Stimulated activated naive CD8-positive, alpha-beta T cell treated with anti-CD3 and anti-CD28 coated beads, Interleukin-15, Interleukin-2, amounts not matched to agents 100 U/mL and 50 U/mL, for 24 hours (primary cell): Measurements from ENCODE around the gene DCP1A.
"Not testable (repeated sequence)": the region's sequence is repeated elsewhere in the genome, so short reads cannot be mapped to it uniquely, and the experiment has no call there.

ENCODE experiments used
- ATAC-seq: fragments of 150-1000 bp; cut with Tn5 transposase; one replicate; pipeline ENCODE4 v1.10.0; 2021
- DNase-seq: peaks from one replicate; pipeline ENCODE4 v3.0.0; 2021

Gene DCP1A

GRCh38 chr3:53264718-53265117 is 82.6 kb downstream of the DCP1A start:
- ATAC-seq (no peak), DNase-seq (no peak)

DNA sequence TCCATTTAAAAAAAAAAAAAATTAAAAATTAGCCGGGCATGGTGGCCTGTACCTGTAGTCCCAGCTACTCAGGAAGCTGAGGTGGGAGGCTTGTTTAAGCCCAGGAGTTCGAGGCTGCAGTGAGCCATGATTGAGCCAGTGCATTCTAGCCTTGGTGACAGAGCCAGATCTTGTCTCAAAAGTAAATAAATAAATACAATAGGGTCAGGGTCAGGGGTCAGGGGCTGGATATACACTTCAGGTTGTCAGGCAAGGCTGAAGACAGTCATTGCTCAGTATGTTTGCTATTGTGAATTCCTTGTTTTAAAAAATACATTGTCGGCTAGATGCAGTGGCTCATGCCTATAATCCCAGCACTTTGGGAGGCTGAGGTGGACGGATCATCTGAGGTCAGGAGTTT is 83.4 kb downstream of the DCP1A start:
- DNase-seq = no peak
- ATAC-seq = no peak

GRCh38 chr3:53261712-53262111 is 85.6 kb downstream of the DCP1A start:
- ATAC-seq (no peak), DNase-seq (no peak)

DNA sequence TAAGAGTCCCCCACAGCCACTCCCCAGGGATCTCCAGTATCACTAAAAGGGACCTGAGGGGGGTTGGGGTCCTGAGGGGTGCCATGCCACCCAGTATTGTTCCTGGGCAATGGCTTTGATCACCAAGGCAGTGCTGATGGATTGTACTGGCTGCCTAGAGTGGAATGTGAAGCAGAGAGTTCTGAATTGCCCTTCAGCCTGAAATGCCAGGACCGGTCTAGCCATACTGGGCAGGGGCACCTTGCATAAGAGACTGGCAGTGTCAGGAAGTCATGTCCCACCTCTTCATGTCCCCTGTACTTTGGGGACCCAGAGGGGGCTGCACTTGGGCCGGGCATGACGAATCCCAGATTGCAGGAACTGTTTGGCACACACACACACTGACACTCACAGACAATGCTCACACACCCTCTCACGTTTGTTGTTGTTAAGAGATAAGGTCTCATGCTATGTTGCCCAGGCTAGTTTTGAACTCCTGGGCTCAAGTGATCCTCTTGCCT is 87.0 kb downstream of the DCP1A start:
- ATAC-seq (no peak), DNase-seq (no peak)

DNA sequence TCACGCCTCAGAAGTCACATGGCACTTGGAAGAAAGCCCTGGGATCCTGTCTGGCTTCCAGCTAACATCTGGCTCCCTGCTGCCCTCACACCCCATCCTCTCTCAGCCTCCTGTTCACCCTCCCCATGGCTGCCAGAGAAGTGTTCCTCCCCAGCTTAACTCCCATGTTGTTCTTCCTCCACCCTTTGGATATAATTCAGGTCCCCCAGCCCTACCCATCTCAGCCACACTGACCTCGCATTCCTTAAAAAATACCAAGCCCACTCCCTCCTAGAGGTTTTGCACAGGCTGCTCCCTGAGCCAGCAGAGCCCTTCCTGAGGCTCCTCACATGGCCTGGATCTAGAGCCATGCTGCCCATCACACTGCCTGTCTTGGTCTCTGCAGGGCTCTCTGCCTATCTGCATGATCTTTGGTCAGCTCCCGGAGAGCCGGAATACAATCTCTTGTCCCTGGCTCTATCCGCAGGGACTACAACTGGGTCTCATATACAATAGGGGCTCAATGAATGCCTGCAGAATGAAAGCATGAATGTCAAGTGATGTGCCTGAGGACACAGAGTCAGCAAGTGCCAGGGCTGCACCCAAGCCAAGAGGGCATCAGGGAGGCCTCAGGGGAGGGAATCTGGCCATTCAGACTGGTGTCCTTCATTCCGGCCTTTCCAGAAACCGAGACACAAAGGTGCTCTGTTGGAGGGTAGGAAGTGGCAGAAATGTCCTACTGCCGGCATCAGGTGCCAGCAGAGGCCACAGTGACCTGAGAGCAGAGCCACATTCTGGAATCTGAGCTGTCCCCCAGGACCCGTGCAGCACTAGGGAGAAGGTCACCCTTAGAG is 87.7 kb downstream of the DCP1A start:
- ATAC-seq (no peak), DNase-seq (no peak)

GRCh38 chr3:53258600-53259426 is 88.5 kb downstream of the DCP1A start:
- DNase-seq (no peak), ATAC-seq (no peak)

DNA sequence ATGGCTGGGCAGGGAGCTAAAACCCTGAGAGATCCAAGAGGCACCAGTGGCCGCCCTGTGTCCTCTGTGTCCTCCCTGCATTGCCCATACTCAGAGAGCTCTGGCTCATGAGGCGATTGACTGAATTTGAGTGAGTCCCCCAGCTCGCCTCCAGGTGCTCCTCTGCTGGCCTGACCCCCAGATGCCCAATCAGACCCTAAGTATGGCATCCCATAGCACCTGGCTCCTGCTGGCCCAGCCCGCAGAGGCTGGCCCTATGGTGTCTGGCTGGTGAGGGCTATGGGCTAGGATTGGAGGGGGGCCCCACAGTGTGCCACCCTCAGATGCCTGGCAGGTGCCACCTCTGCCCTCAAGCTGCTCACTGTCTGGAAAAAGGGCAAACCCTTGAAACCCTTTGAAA is 89.9 kb downstream of the DCP1A start:
- no peak for DNase-seq
- no peak for ATAC-seq

DNA sequence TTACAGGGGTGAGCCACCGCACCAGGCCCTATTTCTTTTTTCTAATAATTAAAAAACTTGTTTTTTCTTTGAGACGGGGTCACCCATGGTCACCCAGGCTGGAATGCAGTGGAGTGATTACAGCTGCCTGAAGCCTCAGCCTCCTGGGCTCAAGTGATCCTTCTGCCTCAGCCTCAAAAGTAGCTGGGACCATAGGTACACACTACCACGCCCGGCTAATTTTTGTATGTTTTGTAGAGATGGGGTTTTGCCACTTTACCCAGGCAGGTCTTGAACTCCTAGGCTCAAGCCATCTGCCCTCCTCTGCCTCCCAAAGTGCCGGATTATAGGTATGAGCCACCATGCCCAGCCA is 90.7 kb downstream of the DCP1A start:
- ATAC-seq (no peak), DNase-seq (no peak)

- ATAC-seq (peak; percentile 85), DNase-seq (peak; percentile 89)
Observed at GRCh38 chr3:53255775-53256703, 91.3 kb downstream of the DCP1A start, which contains the start of gene TKT. TKT (minus strand) TSS chr3:53256022; CDS start chr3:53255942, 80 bp downstream.

GRCh38 chr3:53255423-53255774 is 91.9 kb downstream of the DCP1A start:
- ATAC-seq = peak; percentile 50
- DNase-seq = peak; percentile 49

DNA sequence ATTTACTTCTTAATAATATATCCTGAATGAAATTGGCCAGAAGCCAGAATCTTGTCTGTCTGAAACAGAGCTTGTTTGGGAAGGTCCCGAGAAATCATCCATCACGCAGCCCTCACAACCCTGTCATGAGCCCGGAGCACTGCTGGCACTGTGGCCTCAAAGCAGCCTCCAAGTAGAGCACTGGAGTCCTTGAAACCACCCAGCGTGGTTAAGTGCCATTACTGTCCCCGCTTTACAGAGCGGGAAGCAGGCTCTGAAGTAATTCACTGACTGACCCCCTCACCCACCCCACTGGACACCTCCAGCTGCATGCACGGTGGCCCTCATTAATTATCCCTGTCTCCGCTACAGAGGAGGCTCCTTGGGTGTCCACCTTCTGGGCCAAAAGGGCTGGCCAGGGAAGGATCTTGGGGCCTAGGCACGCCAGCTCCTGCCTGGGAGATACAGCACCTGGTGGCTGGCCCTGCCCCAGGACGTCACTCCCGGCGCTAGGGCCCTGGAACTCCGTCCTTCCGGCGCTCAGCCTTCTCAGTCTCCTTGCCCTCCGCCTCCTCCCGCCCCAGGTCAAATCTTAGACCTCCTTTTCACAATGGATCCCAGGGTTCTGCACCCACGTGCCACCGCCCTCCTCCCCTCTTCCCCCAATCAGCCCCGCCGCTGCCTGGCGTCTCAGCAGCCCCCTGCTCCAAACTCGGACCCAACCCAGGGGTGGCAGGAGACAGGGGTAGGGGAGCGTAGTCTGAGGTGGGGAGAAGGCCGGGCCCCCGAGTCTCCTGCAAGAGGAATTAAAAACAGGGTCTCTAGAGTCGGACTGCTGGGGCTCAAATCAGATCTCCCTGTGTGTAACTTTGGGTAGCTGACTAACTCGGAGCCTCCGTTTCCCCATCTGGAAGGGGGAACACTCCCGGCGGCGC is 92.6 kb downstream of the DCP1A start:
- DNase-seq = peak; percentile 67

GRCh38 chr3:53253707-53254508 is 93.4 kb downstream of the DCP1A start:
- ATAC-seq (no peak), DNase-seq (peak; percentile 17)

More for the DNA sequence above, 92.6 kb downstream of the DCP1A start:
- ATAC-seq = peak; percentile 45

DNA sequence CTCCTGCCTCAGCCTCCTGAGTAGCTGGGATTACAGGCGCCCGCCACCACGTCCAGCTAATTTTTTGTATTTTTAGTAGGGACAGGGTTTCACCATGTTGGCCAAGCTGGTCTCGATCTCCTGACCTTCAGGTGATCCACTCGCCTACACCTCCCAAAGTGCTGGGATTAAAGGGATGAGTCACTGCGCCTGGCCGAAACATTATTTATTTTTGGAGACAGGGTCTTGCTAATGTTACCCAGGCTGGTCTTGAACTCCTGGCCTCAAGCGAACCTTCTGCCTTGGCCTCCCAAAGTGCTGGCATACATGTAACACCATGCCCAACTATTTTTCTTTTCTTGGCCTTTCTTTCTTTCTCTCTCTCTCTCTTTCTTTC is 94.4 kb downstream of the DCP1A start:
- ATAC-seq, DNase-seq: not testable (repeated sequence)

- no peak for DNase-seq
- no peak for ATAC-seq
Observed at GRCh38 chr3:53252096-53252946, 95.0 kb downstream of the DCP1A start.

- ATAC-seq (no peak), DNase-seq (no peak)
Observed at GRCh38 chr3:53250881-53251605, 96.3 kb downstream of the DCP1A start.

- no peak for DNase-seq
- no peak for ATAC-seq
Observed at GRCh38 chr3:53250453-53250852, 96.9 kb downstream of the DCP1A start.

- DNase-seq (no peak), ATAC-seq (no peak)
Observed at GRCh38 chr3:53248161-53248560, 99.2 kb downstream of the DCP1A start.

GRCh38 chr3:53247619-53248018 is 99.7 kb downstream of the DCP1A start:
- ATAC-seq (no peak), DNase-seq (no peak)

GRCh38 chr3:53244271-53244670 is 103.1 kb downstream of the DCP1A start:
- ATAC-seq (no peak), DNase-seq (no peak)
